H1 (cell line): ENCODE measurements around the gene TRIM5. TPM values are rescaled to one million over a fixed set of nuclear protein-coding genes. Genes with fewer than 3 reads are reported as not detected.

Experiments used
- CTCF ChIA-PET: fragments of 300-600 bp; sonication (Branson Sonifier 250); formaldehyde crosslinking; loops from one replicate; lab custom pipeline; 2021; ENCODE audit not compliant: partially characterized antibody; lab: Charles Lee
- POLR2A ChIA-PET: fragments of 300-600 bp; sonication (Branson Sonifier 250); formaldehyde crosslinking; loops from one replicate; lab custom pipeline; 2021; ENCODE audit warnings: inconsistent platforms; ENCODE audit not compliant: partially characterized antibody; lab: Charles Lee
- DNase-seq, 2 experiments: peaks; one replicate each; pipeline versions ENCODE4 v3.0.0 to v3.0.0-alpha.2; 2010 to 2022; ENCODE audit warnings: low spot score in 2 of 2, low read depth in 1 of 2, mixed read lengths in 1 of 2
- FAIRE-seq: peaks from 2 replicates; lab custom pipeline; 2011; peaks lifted over from hg19 to GRCh38; lab: Jason Lieb, UNC
- H2AFZ ChIP-seq: 2 replicates; pipeline ENCODE4 v1.8.1; 2012; ENCODE audit warnings: low read length, inconsistent platforms
- H2AK5ac ChIP-seq: 2 replicates; pipeline ENCODE4 v1.6.1; 2013; ENCODE audit warnings: low read depth, low read length
- H2BK120ac ChIP-seq: replicated peaks from 2 replicates; pipeline ENCODE3; 2013; ENCODE audit warnings: low read depth, low read length, inconsistent platforms
- H2BK12ac ChIP-seq: 2 replicates; pipeline ENCODE4 v1.6.1; 2013; ENCODE audit warnings: low read depth, low read length
- H2BK15ac ChIP-seq: 2 replicates; pipeline ENCODE4 v1.6.1; 2013; ENCODE audit warnings: low read length
- H2BK20ac ChIP-seq: 2 replicates; pipeline ENCODE4 v1.6.1; 2013; ENCODE audit warnings: low read length
- H2BK5ac ChIP-seq: 2 replicates; pipeline ENCODE4 v1.6.1; 2013; ENCODE audit warnings: low read depth, low read length
- H3K14ac ChIP-seq: 2 replicates; pipeline ENCODE4 v1.6.1; 2013; ENCODE audit warnings: inconsistent platforms; ENCODE audit not compliant: insufficient read length
- H3K18ac ChIP-seq: 2 replicates; pipeline ENCODE4 v1.6.1; 2013; ENCODE audit warnings: low read length; ENCODE audit errors: extremely low read depth
- H3K23ac ChIP-seq: 2 replicates; pipeline ENCODE4 v1.6.1; 2013; ENCODE audit warnings: inconsistent platforms; ENCODE audit not compliant: insufficient read length
- H3K23me2 ChIP-seq: 2 replicates; pipeline ENCODE4 v1.6.1; 2013; ENCODE audit warnings: low read depth, low read length
- H3K27ac ChIP-seq: 2 replicates; pipeline ENCODE4 v1.6.1; 2011; ENCODE audit warnings: low read depth, low read length, inconsistent platforms
- H3K27me3 ChIP-seq, 4 experiments: replicated peaks in 1 of 4; 1 replicate in 1 of 4; 2 replicates in 3 of 4; pipeline versions ENCODE4 v1.6.1 to v1.8.1; 2011 to 2013; ENCODE audit warnings: low read length in 3 of 4, mild to moderate bottlenecking in 3 of 4, inconsistent platforms in 2 of 4, mixed read lengths in 2 of 4, moderate library complexity in 1 of 4; ENCODE audit not compliant: control insufficient read depth in 3 of 4, insufficient read depth in 3 of 4; ENCODE audit errors: extremely low read depth in 1 of 4
- H3K36me3 ChIP-seq, 4 experiments: 2 replicates each; pipeline versions ENCODE4 v1.6.1 to v1.8.1; 2011 to 2013; ENCODE audit warnings: mild to moderate bottlenecking in 4 of 4, low read length in 3 of 4, moderate library complexity in 2 of 4, control low read depth in 1 of 4, inconsistent platforms in 1 of 4; ENCODE audit not compliant: insufficient read depth in 4 of 4, control insufficient read depth in 2 of 4
- H3K4ac ChIP-seq: replicated peaks from 2 replicates; pipeline ENCODE3; 2013; ENCODE audit warnings: low read length, low read depth, mixed read lengths, inconsistent platforms; ENCODE audit not compliant: insufficient read length
- H3K4me1 ChIP-seq, 4 experiments: replicated peaks in 1 of 4; 1 replicate in 1 of 4; 2 replicates in 3 of 4; pipeline versions ENCODE4 v1.6.1 to v1.8.1; 2011 to 2013; ENCODE audit warnings: low read length in 3 of 4, inconsistent platforms in 2 of 4, mixed read lengths in 1 of 4; ENCODE audit not compliant: insufficient read depth in 4 of 4, control insufficient read depth in 3 of 4
- H3K4me2 ChIP-seq, 2 experiments: 2 replicates each; pipeline versions ENCODE4 v1.6.1 to v1.8.1; 2011 to 2013; ENCODE audit warnings: low read depth in 2 of 2, low read length in 2 of 2, control low read depth in 1 of 2, inconsistent platforms in 1 of 2, mild to moderate bottlenecking in 1 of 2; ENCODE audit not compliant: insufficient read depth in 1 of 2
- H3K4me3 ChIP-seq, 4 experiments: fragments of 200-600, 300-600 bp in 1 of 4; sonication (generic), shearing (Covaris generic), sonication (Bioruptor Twin) in 1 of 4; 2 replicates each; pipeline versions ENCODE4 v1.5.1 to v1.8.1; 2011 to 2016; ENCODE audit warnings: low read length in 4 of 4, low read depth in 3 of 4, control low read depth in 2 of 4, inconsistent platforms in 2 of 4, mild to moderate bottlenecking in 2 of 4, mixed read lengths in 1 of 4, moderate library complexity in 1 of 4; ENCODE audit not compliant: insufficient read depth in 2 of 4; ENCODE audit errors: extremely low read depth in 1 of 4
- H3K56ac ChIP-seq: replicated peaks from 2 replicates; pipeline ENCODE3; 2013; ENCODE audit warnings: low read depth, mild to moderate bottlenecking, mixed read lengths, low read length, inconsistent platforms; ENCODE audit not compliant: insufficient read length
- H3K79me1 ChIP-seq: 2 replicates; pipeline ENCODE4 v1.6.1; 2013; ENCODE audit warnings: low read depth, low read length, control low read depth
- H3K79me2 ChIP-seq, 2 experiments: 2 replicates each; pipeline versions ENCODE4 v1.6.1 to v1.8.1; 2012 to 2013; ENCODE audit warnings: low read length in 2 of 2, mild to moderate bottlenecking in 2 of 2, inconsistent platforms in 1 of 2; ENCODE audit not compliant: insufficient read depth in 2 of 2, control insufficient read depth in 1 of 2
- H3K9ac ChIP-seq, 4 experiments: replicated peaks in 1 of 4; 1 replicate in 1 of 4; 2 replicates in 3 of 4; pipeline versions ENCODE4 v1.6.1 to v1.8.1; 2011 to 2013; ENCODE audit warnings: low read depth in 3 of 4, low read length in 3 of 4, control low read depth in 2 of 4, mild to moderate bottlenecking in 2 of 4, moderate library complexity in 2 of 4, inconsistent platforms in 1 of 4; ENCODE audit errors: extremely low read depth in 1 of 4
- H3K9me3 ChIP-seq, 2 experiments: 2 replicates each; pipeline versions ENCODE4 v1.6.1 to v1.8.1; 2012 to 2013; ENCODE audit warnings: mild to moderate bottlenecking in 2 of 2, moderate library complexity in 2 of 2, control low read depth in 1 of 2, inconsistent platforms in 1 of 2, low read depth in 1 of 2, low read length in 1 of 2, mixed read lengths in 1 of 2; ENCODE audit not compliant: insufficient read depth in 2 of 2
- H4K20me1 ChIP-seq, 2 experiments: replicated peaks in 1 of 2; 2 replicates each; pipeline versions ENCODE3 to v1.8.1; 2011 to 2013; ENCODE audit warnings: inconsistent platforms in 2 of 2, low read length in 2 of 2, mild to moderate bottlenecking in 1 of 2; ENCODE audit not compliant: insufficient read depth in 2 of 2, control insufficient read depth in 1 of 2
- H4K5ac ChIP-seq: 2 replicates; pipeline ENCODE4 v1.6.1; 2013; ENCODE audit warnings: low read length, low read depth, mixed read lengths, inconsistent platforms; ENCODE audit not compliant: insufficient read length
- H4K8ac ChIP-seq: 2 replicates; pipeline ENCODE4 v1.8.0; 2013; ENCODE audit warnings: mild to moderate bottlenecking, moderate library complexity, low read length, inconsistent platforms; ENCODE audit not compliant: insufficient read depth; ENCODE audit errors: extremely low read depth
- H4K91ac ChIP-seq: replicated peaks from 2 replicates; pipeline ENCODE3; 2013; ENCODE audit warnings: low read length, mixed read lengths, inconsistent platforms; ENCODE audit not compliant: insufficient read length
- BCL11A ChIP-seq, 2 experiments: IDR thresholded peaks; one replicate each; pipeline ENCODE4 v1.6.1; 2011; ENCODE audit warnings: low read depth in 2 of 2, low read length in 2 of 2, mild to moderate bottlenecking in 2 of 2
- WGBS, 2 experiments: shearing (Covaris generic) in 1 of 2; methylation state at CpG; one replicate each; pipeline versions ENCODE4 v1.1.6 to v1.1.7; 2013 to 2015; ENCODE audit warnings: low lambda C conversion rate in 2 of 2, mixed read lengths in 2 of 2, inconsistent platforms in 1 of 2, low coverage in 1 of 2, missing lambda C conversion rate in 1 of 2; ENCODE audit not compliant: insufficient replicate concordance in 2 of 2, insufficient coverage in 1 of 2, insufficient read length in 1 of 2; ENCODE audit errors: extremely low coverage in 1 of 2, missing lambda C conversion rate in 1 of 2; 5-methylcytosine and 5-hydroxymethylcytosine counted together
- polyA plus RNA-seq, 7 experiments: library from polyadenylated mRNA; depleted of rRNA in 3 of 7; stranded (reverse) in 5 of 7; unstranded in 2 of 7; fragments of >200 nt in 5 of 7; fragments of 200-250 nt in 2 of 7; gene quantifications; 1 replicate in 5 of 7; 2 replicates in 1 of 7; 4 replicates in 1 of 7; pipeline versions ENCODE4 v1.2.1 to v1.2.3, GENCODE V29; 2011 to 2013; ENCODE audit warnings: missing spikeins in 2 of 7, mixed read lengths in 2 of 7
- total RNA-seq: library from RNA; stranded (reverse); fragmentation: NEBNext Ultra II Directional; extraction: Animal tissue kit (Norgen Biotek cat#: 25700); gene quantifications from 2 replicates; pipeline ENCODE4 v1.2.1, GENCODE V29; 2021

Gene TRIM5
- total and polyA plus RNA-seq, 2 of the 8 experiments (the other 6 are each of a cell fraction or from before 2014, with no cell fraction given) = 23.5 to 35.5 TPM

GRCh38 chr11:5622802-5623201, 62.1 kb downstream of the TRIM5 start:
- Histone ChIP-seq H2BK5ac (no peak overlapping the region), H3K18ac (no peak overlapping the region), H2AK5ac (no peak overlapping the region), H4K8ac (no peak overlapping the region), H4K20me1 (no peaks in the 10 kb centered on the region), H3K79me1 (no peaks in the 10 kb centered on the region; the same call in 1 of the 2 replicates), H3K23me2 (no peaks in the 10 kb centered on the region), H3K27ac (no peak overlapping the region), H4K5ac (no peak overlapping the region), H3K79me2 (no peaks in the 10 kb centered on the region), H3K23ac (no peak overlapping the region), H3K9me3 (no peaks in the 10 kb centered on the region), H3K56ac (no peak overlapping the region), H2BK15ac (no peak overlapping the region), H3K4ac (no peak overlapping the region), H3K27me3 (no peaks in the 10 kb centered on the region), H3K4me2 (no peak overlapping the region), H3K14ac (no peak overlapping the region), H2AFZ (no peak overlapping the region), H3K36me3 (no peaks in the 10 kb centered on the region), H3K4me3 (no peak overlapping the region), H4K91ac (no peak overlapping the region), H2BK12ac (no peak overlapping the region), H2BK20ac (no peak overlapping the region), H3K4me1 (peaks cover 0 to 17% (median 6%) of the 10 kb centered on the region in 4 experiments; a peak in 4 of 7 replicates), H2BK120ac (no peak overlapping the region), H3K9ac (no peak overlapping the region)
- DNase-seq = no peak
- no peak for TF ChIP-seq BCL11A (IDR thresholded peaks at IDR 0.05; ENCODE audit: low read depth in 2 of 2, low read length in 2 of 2)
- no peak for FAIRE-seq
- ChIA-PET POLR2A (interaction anchor here (0.9 kb wide), 1 partner anchor 23 kb away, joined by 3 read pairs; no protein-coding TSS in a partner anchor), CTCF (interaction anchor here (0.8 to 1.9 kb wide), 4 partner anchors 12 to 96 kb away, joined by 3 to 8 read pairs (median 6); no protein-coding TSS in a partner anchor)
- 100% methylated on average over 3 of the region's 3 CpGs; no CpG with 5 or more reads in 1 of the 2 experiments for WGBS, 2 experiments
